ENCODE measurements around the gene ZNF140. TPM values are rescaled to one million over a fixed set of nuclear protein-coding genes. Genes with fewer than 3 reads are reported as not detected.

Gene ZNF140
- total RNA-seq, 2 donors from 2014 or later: 7.4 to 10.6 TPM

DNA sequence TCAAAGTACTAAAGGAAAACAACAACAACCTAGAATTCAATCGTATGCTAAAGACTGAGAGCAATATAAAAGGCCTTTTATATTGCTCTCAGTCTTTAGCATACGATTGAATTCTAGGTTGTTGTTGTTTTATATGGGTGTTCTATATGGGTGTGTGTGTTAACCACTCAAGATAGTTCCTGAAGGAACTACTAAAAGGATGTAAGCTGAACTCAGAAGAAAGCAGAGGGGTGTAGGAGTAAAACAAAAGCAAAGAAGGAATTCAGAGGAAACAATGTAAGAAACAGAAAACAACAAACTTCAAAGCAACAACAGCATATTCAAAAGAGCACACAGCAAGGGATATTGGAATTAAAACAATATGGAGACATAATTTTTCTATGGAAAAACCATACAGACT is 44.0 kb downstream of the ZNF140 start:
- intact Hi-C loops (cut with DNase I): no loop called here
- DNase-seq (no peak), ATAC-seq (no peak)

DNA sequence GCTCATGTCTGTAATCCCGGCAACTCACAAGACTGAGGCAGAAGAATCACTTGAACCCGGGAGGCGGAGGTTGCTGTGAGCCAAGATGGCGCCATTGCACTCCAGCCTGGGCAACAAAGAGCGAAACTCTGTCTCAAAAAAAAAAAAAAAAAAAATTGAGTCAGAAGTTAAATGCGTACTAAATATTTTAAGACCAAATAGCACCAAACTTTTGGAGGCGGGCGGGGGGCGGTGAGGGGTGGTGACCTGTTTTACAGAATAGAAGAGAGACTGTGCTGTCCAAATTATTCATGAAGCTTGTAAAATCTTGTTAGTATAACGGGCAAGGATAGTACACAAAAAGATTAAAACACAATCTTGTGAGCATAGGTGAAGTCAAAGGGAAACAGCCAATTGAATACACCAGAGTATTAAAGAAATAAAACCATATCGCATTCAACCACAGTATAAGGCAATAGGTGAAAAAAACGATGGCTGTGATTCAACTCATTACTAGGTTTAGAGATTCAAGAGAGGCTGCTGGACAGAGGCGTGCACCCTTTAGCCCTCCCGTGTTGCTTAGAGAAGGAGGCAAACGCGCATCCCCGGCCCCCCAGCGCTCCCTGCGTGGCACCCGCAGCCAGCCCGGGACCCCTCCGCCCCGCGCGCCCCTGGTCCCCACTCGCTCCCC is 48.8 kb downstream of the ZNF140 start:
- intact Hi-C loops (cut with DNase I): loop anchor here in 1 of 2 donors (2.0 kb wide), 1 partner anchor 49 kb away; the partner anchor contains the start of gene ZNF140
- DNase-seq: no peak
- peak; percentile 20 to 24 for ATAC-seq

- DNase-seq (peak; percentile 97), ATAC-seq (peak; percentile 97 to 99)
- intact Hi-C loops (cut with DNase I): loop anchor here in 1 of 2 donors (2.0 kb wide), 1 partner anchor 49 kb away; the partner anchor contains the start of gene ZNF140
Measured at GRCh38 chr12:133130038-133130807, 49.5 kb downstream of the ZNF140 start, which contains the start of the genes ZNF10 and ZNF891. Gene ZNF10, plus strand, starts transcription at chr12:133130627. Its CDS starts 13,866 bp downstream, at chr12:133144493. Gene ZNF891, minus strand, starts transcription at chr12:133130274. Its CDS starts 8,356 bp downstream, at chr12:133121918.

DNA sequence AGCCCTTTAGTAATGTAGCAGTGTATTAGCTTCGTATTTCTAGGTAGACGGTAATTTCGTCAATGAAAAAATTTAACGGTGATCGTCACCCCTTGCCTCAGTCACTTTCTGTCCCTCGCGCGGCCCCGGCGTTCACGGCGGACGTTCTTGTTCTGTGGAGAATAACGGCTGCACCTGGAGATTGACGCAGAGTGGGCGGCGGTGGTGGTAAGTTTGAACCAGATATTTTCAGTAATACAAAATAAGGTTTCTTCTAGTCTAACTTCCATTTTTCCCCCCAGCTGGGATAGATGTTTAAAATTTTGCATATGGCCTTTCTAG is 50.0 kb downstream of the ZNF140 start:
- ATAC-seq (peak in 1 of 2 donors; percentile 9), DNase-seq (peak; percentile 46)
- intact Hi-C loops (cut with DNase I): loop anchor here in 1 of 2 donors (2.0 kb wide), 1 partner anchor 50 kb away; the partner anchor contains the start of gene ZNF140

GRCh38 chr12:133135747-133136146 is 55.0 kb downstream of the ZNF140 start:
- no peak for DNase-seq
- intact Hi-C loops (cut with DNase I): no loop called here

GRCh38 chr12:133145981-133146380 is 65.3 kb downstream of the ZNF140 start:
- intact Hi-C loops (cut with DNase I): no loop called here
- no peak for ATAC-seq
- no peak for DNase-seq

More at GRCh38 chr12:133135747-133136146, 55.0 kb downstream of the ZNF140 start:
- ATAC-seq: no peak

GRCh38 chr12:133156125-133156690 is 75.5 kb downstream of the ZNF140 start:
- ATAC-seq: no peak
- no peak for DNase-seq
- intact Hi-C loops (cut with DNase I): no loop called here

Other genes starting within 250 kb of the ZNF140 start
- 10 to 100 TPM; 17.1 to 21.7 TPM for gene CHFR, start 193.3 kb upstream of the ZNF140 start, total RNA-seq
- gene ZNF605, start 124.6 kb upstream of the ZNF140 start, total RNA-seq: 10 to 100 TPM; 12.4 to 14.0 TPM
- gene ZNF26, start 94.6 kb upstream of the ZNF140 start, total RNA-seq: 1 to 10 TPM; 5.0 to 6.1 TPM
- gene ZNF84, start 43.4 kb upstream of the ZNF140 start, total RNA-seq: 10 to 100 TPM; 15.5 to 18.3 TPM
- gene ZNF891, start 49.4 kb downstream of the ZNF140 start, total RNA-seq: 1 to 10 TPM; 1.2 to 1.3 TPM
- 10 to 100 TPM in 1 of 2 donors, 1 to 10 TPM in 1; 5.8 to 10.2 TPM for gene ZNF10, start 49.7 kb downstream of the ZNF140 start, total RNA-seq
- 10 to 100 TPM; 10.4 to 12.4 TPM for gene ZNF268, start 100.6 kb downstream of the ZNF140 start, total RNA-seq
- gene ANHX, start 155.0 kb downstream of the ZNF140 start, total RNA-seq: not detected